ENCODE data around the gene SCT.

The SCT gene

DNA sequence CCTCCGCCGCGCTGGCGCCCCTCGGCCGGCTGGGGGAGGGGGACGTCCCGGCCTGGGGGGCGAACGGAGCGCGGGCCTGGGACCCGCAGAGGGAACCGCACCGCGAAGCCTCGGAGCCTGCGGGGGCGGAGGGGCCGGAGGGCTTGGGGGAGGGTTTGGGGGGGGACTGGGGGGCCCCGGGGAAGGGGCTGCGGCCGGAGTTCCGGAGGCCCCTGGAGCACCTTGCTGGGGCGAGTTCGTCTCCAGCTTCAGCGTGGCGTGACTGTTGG is 261 bp upstream of the SCT start:
- no peaks in the 10 kb centered on the region for H3K4me1 ChIP-seq
- H3K9ac ChIP-seq, result no peak overlapping the region
- TF ChIP-seq, protein P1, sequence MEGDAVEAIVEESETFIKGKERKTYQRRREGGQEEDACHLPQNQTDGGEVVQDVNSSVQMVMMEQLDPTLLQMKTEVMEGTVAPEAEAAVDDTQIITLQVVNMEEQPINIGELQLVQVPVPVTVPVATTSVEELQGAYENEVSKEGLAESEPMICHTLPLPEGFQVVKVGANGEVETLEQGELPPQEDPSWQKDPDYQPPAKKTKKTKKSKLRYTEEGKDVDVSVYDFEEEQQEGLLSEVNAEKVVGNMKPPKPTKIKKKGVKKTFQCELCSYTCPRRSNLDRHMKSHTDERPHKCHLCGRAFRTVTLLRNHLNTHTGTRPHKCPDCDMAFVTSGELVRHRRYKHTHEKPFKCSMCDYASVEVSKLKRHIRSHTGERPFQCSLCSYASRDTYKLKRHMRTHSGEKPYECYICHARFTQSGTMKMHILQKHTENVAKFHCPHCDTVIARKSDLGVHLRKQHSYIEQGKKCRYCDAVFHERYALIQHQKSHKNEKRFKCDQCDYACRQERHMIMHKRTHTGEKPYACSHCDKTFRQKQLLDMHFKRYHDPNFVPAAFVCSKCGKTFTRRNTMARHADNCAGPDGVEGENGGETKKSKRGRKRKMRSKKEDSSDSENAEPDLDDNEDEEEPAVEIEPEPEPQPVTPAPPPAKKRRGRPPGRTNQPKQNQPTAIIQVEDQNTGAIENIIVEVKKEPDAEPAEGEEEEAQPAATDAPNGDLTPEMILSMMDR (IDR thresholded peaks at IDR 0.05), result no peak
- H3K27me3 ChIP-seq (ENCODE audit: control insufficient read depth, insufficient read depth, low read length), result no peaks in the 10 kb centered on the region
- no peak overlapping the region for H3K4me2 ChIP-seq (ENCODE audit: low read length)
- no peak overlapping the region for H3K27ac ChIP-seq
- no peak overlapping the region for H2AFZ ChIP-seq
- no peaks in the 10 kb centered on the region for H3K9me3 ChIP-seq (ENCODE audit: control insufficient read depth, low read length)
- H3K79me2 ChIP-seq, result no peaks in the 10 kb centered on the region
- H3K4me3 ChIP-seq (ENCODE audit: low read depth, low read length), result no peak overlapping the region
- H3K36me3 ChIP-seq (ENCODE audit: control insufficient read depth, insufficient read depth, low read length), result no peaks in the 10 kb centered on the region

DNA sequence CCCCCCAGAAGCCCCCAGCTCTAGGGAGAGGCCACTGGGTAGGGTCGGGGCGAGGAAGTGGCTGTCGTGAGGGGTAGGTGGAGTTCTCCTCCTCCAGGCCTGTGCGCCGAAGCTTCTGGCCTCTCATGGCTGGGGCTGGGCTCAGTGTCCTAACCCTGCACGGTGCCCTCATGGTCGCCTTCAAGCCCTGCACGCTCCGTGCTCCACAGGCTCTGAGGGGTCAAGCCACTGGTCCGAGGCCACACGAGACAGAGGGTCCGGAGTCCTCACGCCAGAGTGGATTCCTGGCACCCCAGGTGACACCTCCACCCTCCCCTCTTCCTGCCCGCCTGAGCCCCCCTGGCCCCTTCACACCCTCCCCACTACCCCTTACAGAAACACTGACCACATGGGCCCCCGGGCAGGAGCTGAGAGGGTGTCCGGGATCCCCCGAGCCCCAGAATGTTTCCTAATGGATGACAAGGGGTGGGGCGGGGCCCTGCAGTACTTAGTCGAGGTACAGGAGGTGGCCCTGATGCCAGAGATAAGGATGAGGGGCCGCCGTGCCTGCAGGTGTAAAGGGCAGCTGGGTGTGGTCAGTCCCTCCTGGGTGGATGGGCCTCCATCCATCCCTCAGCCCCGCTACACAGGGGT is 1.2 kb downstream of the SCT start:
- Histone ChIP-seq H3K4me2 (ENCODE audit: low read length) (no peak overlapping the region), H3K4me1 (no peaks in the 10 kb centered on the region), H3K27ac (no peak overlapping the region), H3K36me3 (ENCODE audit: control insufficient read depth, insufficient read depth, low read length) (no peaks in the 10 kb centered on the region), H2AFZ (no peak overlapping the region), H3K79me2 (no peaks in the 10 kb centered on the region), H3K27me3 (ENCODE audit: control insufficient read depth, insufficient read depth, low read length) (no peaks in the 10 kb centered on the region), H3K9me3 (ENCODE audit: control insufficient read depth, low read length) (no peaks in the 10 kb centered on the region), H3K4me3 (ENCODE audit: low read depth, low read length) (no peak overlapping the region), H3K9ac (no peak overlapping the region)
- TF ChIP-seq, protein P1 (IDR thresholded peaks at IDR 0.05), result no peak

DNA sequence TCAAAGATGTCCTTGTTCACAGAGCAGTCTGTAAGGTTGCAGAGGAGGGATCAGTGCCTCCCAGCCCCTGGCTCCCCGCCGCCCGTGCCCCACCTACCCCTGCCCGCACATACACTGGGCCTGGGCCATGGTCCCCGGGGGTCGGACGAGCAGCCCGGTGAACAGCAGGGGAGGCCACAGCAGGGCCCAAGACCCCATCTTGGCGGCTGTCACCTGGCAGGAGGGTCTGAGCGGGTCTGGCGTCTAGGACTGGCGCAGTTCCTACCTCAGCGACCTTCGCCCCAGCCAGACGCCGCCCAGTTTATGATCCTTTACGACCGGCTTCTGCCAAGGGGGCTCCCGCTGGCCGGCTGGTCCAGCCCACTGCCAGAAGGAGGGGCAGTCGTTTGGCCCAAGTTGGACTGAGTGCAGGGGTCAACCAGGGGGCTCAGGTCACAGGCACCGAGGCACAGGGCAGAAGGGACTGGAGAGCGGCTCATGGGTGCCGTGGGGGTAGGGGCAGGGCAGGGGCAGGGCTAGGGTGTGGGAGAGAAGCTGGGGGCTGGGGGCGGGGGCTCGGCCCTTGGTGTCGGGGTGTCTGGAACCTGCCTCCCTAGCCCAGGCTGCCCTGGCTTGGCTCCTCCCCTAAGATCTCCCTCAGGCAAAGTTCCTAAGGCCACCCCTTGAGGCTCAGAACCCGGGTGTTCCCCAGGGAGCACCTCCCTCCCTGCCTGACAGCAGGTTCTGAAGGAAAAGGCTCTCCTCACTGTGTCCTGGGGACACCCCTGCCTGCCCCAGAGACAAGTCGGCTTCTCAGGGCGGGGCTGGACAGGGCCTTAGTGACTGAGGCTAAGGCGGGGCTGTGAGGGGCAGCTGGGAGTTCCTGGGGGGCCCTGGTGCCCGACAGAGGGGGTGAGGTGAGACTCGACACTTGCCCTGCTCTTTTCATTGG is 2.0 kb downstream of the SCT start, which contains the start of gene CDHR5:
Gene CDHR5 (minus strand): TSS at position 251 of the 931 bp plus-strand sequence. CDS start 53 bp downstream, at position 198.
- TF ChIP-seq, protein P1 (IDR thresholded peaks at IDR 0.05), result no peak
- Histone ChIP-seq H2AFZ (no peak within 1 kb of the TSS), H3K4me3 (ENCODE audit: low read depth, low read length) (no peak within 1 kb of the TSS), H3K27me3 (ENCODE audit: control insufficient read depth, insufficient read depth, low read length) (no peaks in the 10 kb centered on the region), H3K9me3 (ENCODE audit: control insufficient read depth, low read length) (no peaks in the 10 kb centered on the region), H3K79me2 (no peaks in the 10 kb centered on the region), H3K4me2 (ENCODE audit: low read length) (no peak within 1 kb of the TSS), H3K4me1 (no peaks in the 10 kb centered on the region), H3K27ac (no peak within 1 kb of the TSS), H3K36me3 (ENCODE audit: control insufficient read depth, insufficient read depth, low read length) (no peaks in the 10 kb centered on the region), H3K9ac (no peak within 1 kb of the TSS)

DNA sequence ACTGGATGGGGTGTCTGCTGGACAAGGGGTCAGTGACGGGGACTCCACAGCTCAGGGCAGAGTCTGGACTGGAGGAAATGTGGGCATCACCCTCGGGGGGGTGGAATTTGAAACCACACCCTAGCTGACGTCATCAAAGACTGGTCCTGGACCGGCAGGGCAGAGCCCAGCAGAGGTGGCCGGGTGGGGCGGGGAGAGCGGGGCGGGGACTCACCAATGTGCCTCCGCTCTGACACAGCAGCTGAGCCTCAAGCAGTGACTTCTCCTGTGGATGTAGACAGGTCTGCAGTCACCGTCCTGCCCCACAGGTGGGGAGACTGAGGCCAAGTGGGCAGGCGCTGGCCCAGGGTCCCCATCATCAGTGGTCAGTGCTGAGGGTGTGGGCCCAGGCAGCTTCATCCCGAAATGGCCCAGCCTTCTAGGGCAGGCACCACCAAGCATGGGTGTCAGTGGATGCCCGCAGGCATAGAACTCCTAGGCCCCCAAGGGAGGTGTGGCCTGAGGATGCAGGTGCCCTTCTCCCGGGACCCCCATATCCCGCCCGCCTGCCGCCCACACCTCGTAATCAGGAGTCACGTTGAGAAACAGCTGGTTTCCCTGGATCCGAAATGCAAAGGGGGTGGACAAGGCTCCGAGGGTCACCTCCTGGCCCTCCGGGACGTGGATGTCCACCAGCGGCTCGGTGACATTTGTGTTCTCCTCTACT is 2.8 kb downstream of the SCT start:
- TF ChIP-seq, protein P1 (IDR thresholded peaks at IDR 0.05), result no peak
- Histone ChIP-seq H3K27me3 (ENCODE audit: control insufficient read depth, insufficient read depth, low read length) (no peaks in the 10 kb centered on the region), H3K36me3 (ENCODE audit: control insufficient read depth, insufficient read depth, low read length) (no peaks in the 10 kb centered on the region), H3K4me3 (ENCODE audit: low read depth, low read length) (no peak overlapping the region), H3K27ac (no peak overlapping the region), H3K4me2 (ENCODE audit: low read length) (no peak overlapping the region), H3K9me3 (ENCODE audit: control insufficient read depth, low read length) (no peaks in the 10 kb centered on the region), H3K79me2 (no peaks in the 10 kb centered on the region), H3K9ac (no peak overlapping the region), H3K4me1 (no peaks in the 10 kb centered on the region), H2AFZ (no peak overlapping the region)

Data from parathyroid adenoma (tissue), 2 donors.